Epithelial cell of proximal tubule (primary cell): ENCODE data around the gene TRABD2B. TPM values are rescaled to one million over a fixed set of nuclear protein-coding genes. Genes with fewer than 3 reads are reported as not detected.

Experiments used
- DNase-seq: peaks from one replicate; pipeline ENCODE4 v3.0.0-alpha.2; 2011; ENCODE audit warnings: low read depth
- H3K4me3 ChIP-seq: 2 replicates; pipeline ENCODE4 v1.5.1; 2011; ENCODE audit warnings: low read depth, mild to moderate bottlenecking, low read length
- CTCF ChIP-seq: conservative IDR thresholded peaks from 2 replicates; pipeline ENCODE4 v1.5.1; 2012; ENCODE audit warnings: low read depth, mild to moderate bottlenecking, low read length
- total RNA-seq: library from RNA; depleted of rRNA; stranded (reverse); fragments of >200 nt; gene quantifications from 2 replicates; pipeline ENCODE4 v1.2.3, GENCODE V29; 2015

The TRABD2B gene
- total RNA-seq, 1 donor from 2014 or later: 0.46 TPM

GRCh38 chr1:47849005-47849521 lies 148.1 kb downstream of the TRABD2B start:
- TF ChIP-seq CTCF: no peak
- no peak overlapping the region for H3K4me3 ChIP-seq
- no peak for DNase-seq

- no peak for DNase-seq
Observed at GRCh38 chr1:47847763-47848162, 149.4 kb downstream of the TRABD2B start.

GRCh38 chr1:47844558-47844955 lies 152.6 kb downstream of the TRABD2B start:
- no peak for DNase-seq
- H3K4me3 ChIP-seq: no peak overlapping the region
- TF ChIP-seq CTCF: no peak

More at GRCh38 chr1:47847763-47848162, 149.4 kb downstream of the TRABD2B start:
- no peak overlapping the region for H3K4me3 ChIP-seq
- no peak for TF ChIP-seq CTCF

GRCh38 chr1:47843781-47844557 lies 153.2 kb downstream of the TRABD2B start:
- no peak for TF ChIP-seq CTCF
- no peak for DNase-seq
- H3K4me3 ChIP-seq: no peak overlapping the region

GRCh38 chr1:47843059-47843458 lies 154.1 kb downstream of the TRABD2B start:
- TF ChIP-seq CTCF: no peak
- H3K4me3 ChIP-seq: no peak overlapping the region
- DNase-seq: no peak

- no peak for DNase-seq
- H3K4me3 ChIP-seq: no peak overlapping the region
- TF ChIP-seq CTCF: no peak
Observed at GRCh38 chr1:47842228-47842919, 154.8 kb downstream of the TRABD2B start.
